Heart left ventricle (tissue), 16 donors: Measurements from ENCODE around the gene PARP4. TPM values are rescaled to one million over a fixed set of nuclear protein-coding genes. Genes with fewer than 3 reads are reported as not detected.
A peak's percentile ranks its signal among the peaks of the same experiment; 100 is the strongest.
"Not testable (repeated sequence)": the region's sequence is repeated elsewhere in the genome, so short reads cannot be mapped to it uniquely, and the experiment has no call there.

Experiments used
- ATAC-seq, 4 donors: fragments of 200-7000 bp; cut with Tn5 transposase; one replicate each; pipeline ENCODE4 v1.9.1; 2020 to 2022; ENCODE audit warnings: moderate library complexity in 4 of 4, mild to moderate bottlenecking in 3 of 4, moderate number of reproducible peaks in 1 of 4
- DNase-seq, 5 donors: peaks; one replicate each; pipeline ENCODE4 v3.0.0-alpha.2; 2020
- H3K27ac ChIP-seq, 12 donors: fragments of 200-600 bp; sonication (generic) in 4 of 12; one replicate each; pipeline versions ENCODE4 v1.5.0 to v1.8.0; 2016 to 2022; ENCODE audit warnings: mild to moderate bottlenecking in 2 of 12
- H3K27me3 ChIP-seq, 9 donors: fragments of 200-600 bp; sonication (generic) in 2 of 9; one replicate each; pipeline versions ENCODE4 v1.5.1 to v1.8.0; 2016 to 2022; ENCODE audit warnings: mild to moderate bottlenecking in 3 of 9
- H3K36me3 ChIP-seq, 9 donors: fragments of 200-600 bp; sonication (generic) in 2 of 9; one replicate each; pipeline versions ENCODE4 v1.5.0 to v1.8.0; 2018 to 2022; ENCODE audit warnings: mild to moderate bottlenecking in 2 of 9
- H3K4me1 ChIP-seq, 12 donors: fragments of 200-600 bp; sonication (generic) in 4 of 12; one replicate each; pipeline versions ENCODE4 v1.5.0 to v1.8.0; 2016 to 2022; ENCODE audit warnings: mild to moderate bottlenecking in 3 of 12
- H3K4me3 ChIP-seq, 12 donors: fragments of 200-600 bp; sonication (generic) in 4 of 12; one replicate each; pipeline versions ENCODE4 v1.5.0 to v1.8.0; 2017 to 2022; ENCODE audit warnings: mild to moderate bottlenecking in 9 of 12, moderate library complexity in 4 of 12
- H3K9me3 ChIP-seq, 12 donors: fragments of 200-600 bp; sonication (generic) in 4 of 12; one replicate each; pipeline versions ENCODE4 v1.5.0 to v1.8.0; 2016 to 2022; ENCODE audit warnings: mild to moderate bottlenecking in 1 of 12
- CTCF ChIP-seq, 12 donors: fragments of 200-600 bp; sonication (generic) in 4 of 12; IDR thresholded peaks; one replicate each; pipeline versions ENCODE4 v1.5.0 to v1.8.0; 2018 to 2022; ENCODE audit warnings: antibody characterized with exemption in 12 of 12, mild to moderate bottlenecking in 5 of 12
- POLR2A ChIP-seq, 2 donors: fragments of 450-650 bp; IDR thresholded peaks; one replicate each; pipeline ENCODE4 v1.6.1; 2017; ENCODE audit warnings: antibody characterized with exemption in 2 of 2, mild to moderate bottlenecking in 2 of 2, moderate library complexity in 2 of 2
- WGBS, 4 donors: extraction: QIAGEN DNeasy Blood & Tissue Kit in 2 of 4; methylation state at CpG; one replicate each; pipeline versions ENCODE4 v1.1.5 to v1.1.7; 2013 to 2018; 5-methylcytosine and 5-hydroxymethylcytosine counted together
- intact Hi-C, 10 donors: fragments of 100-400 bp; cut with DNase I; formaldehyde crosslinking; loops; one replicate each; pipeline versions ENCODE4 v1.11.1 to v1.14.2; 2022
- polyA plus RNA-seq, 2 donors: library from polyadenylated mRNA; stranded (reverse); fragments of 200-250 nt; gene quantifications; one replicate each; pipeline ENCODE4 v1.2.3, GENCODE V29; 2013
- total RNA-seq, 9 donors: library from RNA; depleted of rRNA in 2 of 9; stranded (reverse); fragments of >200 nt in 2 of 9; fragmentation: NEBNext Ultra II Directional in 3 of 9; extraction: Animal tissue kit (Norgen Biotek cat#: 25700) in 3 of 9; gene quantifications; one replicate each; pipeline versions ENCODE4 v1.1.0 to v1.2.4, GENCODE V29; 2016 to 2023
- donor health status: ischemic (EF 13 %, LVEDD 7.1; RV severe dilation, severe dysfunction).
- donor health status: healthy with polysubstance abuse.
- donor health status: DM: no; HTN: yes; CAD: no.
- donor health status: DM: no; HTN: no; CAD: no.
- donor health status: ischemic (EF 25% LVEDD 6.9; RV normal size, moderate dysfunction).
- donor health status: ischemic (EF 25% LVEDD 5.7; RV mildly dilated, moderate dysfunction).
- donor health status: healthy.
- donor health status: DM: yes; HTN: yes; CAD: no.
- donor health status: ischemic (EF 35%, LVEDD 5.7; RV mildly dilated, moderate dysfunction).
- donor health status: nonischemic (EF 11% LVEDD 7.7; RV severe dilation, severe dysfunction).
- donor health status: DM: yes; HTN: yes; CAD: no.
- donor health status: PGD.
- donor health status: ischemic (EF 29% LVEDD 5.4; RV normal size, mild dysfunction).
- donor health status: nonischemic (EF 23%, LVEDD 6.1; RV moderate dilation, normal function).

The PARP4 gene
- total and polyA plus RNA-seq, 11 donors: 6.9 to 41.6 (median 20.7) TPM

- ATAC-seq: no peak
- H3K9me3 ChIP-seq: no peaks in the 10 kb centered on the region
- intact Hi-C loops: no loop called here
- no peak for DNase-seq
- H3K36me3 ChIP-seq: peaks cover 0 to 3% (median 0%) of the 10 kb centered on the region in 9 donors
- 1% methylated on average over 9 to 10 of the region's 10 CpGs for WGBS, 4 donors
- no peak for TF ChIP-seq CTCF (IDR thresholded peaks at IDR 0.05)
- H3K4me3 ChIP-seq: peak overlapping the region; percentile 62 to 95 (median 76)
- peak overlapping the region; percentile 60 to 98 (median 88) for H3K27ac ChIP-seq
- peaks cover 0 to 28% (median 11%) of the 10 kb centered on the region in 12 donors for H3K4me1 ChIP-seq
- no peaks in the 10 kb centered on the region for H3K27me3 ChIP-seq
Observed at GRCh38 chr13:24512908-24513213, 283 bp upstream of the PARP4 start.

GRCh38 chr13:24511816-24512196 lies 772 bp downstream of the PARP4 start:
- peaks cover 0 to 28% (median 11%) of the 10 kb centered on the region in 12 donors for H3K4me1 ChIP-seq
- peak in 1 of 4 donors; percentile 9 for ATAC-seq
- peak overlapping the region; percentile 62 to 95 (median 76) for H3K4me3 ChIP-seq
- no peak for DNase-seq
- WGBS, 4 donors: 5 to 10% (median 9%) methylated on average over 6 of the region's 6 CpGs
- peak overlapping the region; percentile 60 to 98 (median 88) for H3K27ac ChIP-seq
- peaks cover 0 to 3% (median 0%) of the 10 kb centered on the region in 9 donors for H3K36me3 ChIP-seq
- no peaks in the 10 kb centered on the region for H3K27me3 ChIP-seq
- no peak for TF ChIP-seq CTCF (IDR thresholded peaks at IDR 0.05)
- TF ChIP-seq POLR2A (IDR thresholded peaks at IDR 0.05): no peak
- no peaks in the 10 kb centered on the region for H3K9me3 ChIP-seq
- intact Hi-C loops: no loop called here

GRCh38 chr13:24511019-24511815 lies 1.4 kb downstream of the PARP4 start:
- Histone ChIP-seq H3K9me3 (no peaks in the 10 kb centered on the region), H3K36me3 (peaks cover 0 to 3% (median 0%) of the 10 kb centered on the region in 9 donors), H3K4me1 (peaks cover 0 to 29% (median 11%) of the 10 kb centered on the region in 12 donors), H3K27ac (peak overlapping the region in 9 of 12 donors; percentile 60 to 98 (median 88)), H3K4me3 (peak overlapping the region in 11 of 12 donors; percentile 62 to 95 (median 77)), H3K27me3 (no peaks in the 10 kb centered on the region)
- intact Hi-C loops: no loop called here
- DNase-seq: no peak
- ATAC-seq: peak in 3 of 4 donors; percentile 16 to 30 (median 24)
- 72 to 75% (median 74%) methylated on average over 22 of the region's 22 CpGs for WGBS, 4 donors
- TF ChIP-seq CTCF (IDR thresholded peaks at IDR 0.05) (no peak), POLR2A (IDR thresholded peaks at IDR 0.05) (no peak)

- WGBS, 4 donors: 97 to 98% (median 97%) methylated on average over 21 to 50 of the region's 50 CpGs
- no peak overlapping the region for H3K27ac ChIP-seq
- no peaks in the 10 kb centered on the region for H3K9me3 ChIP-seq
- no peak overlapping the region for H3K4me3 ChIP-seq
- H3K36me3 ChIP-seq: peaks cover 0 to 24% (median 0%) of the 10 kb centered on the region in 9 donors
- no peak for DNase-seq
- peak in 1 of 4 donors; percentile 5 for ATAC-seq
- intact Hi-C loops: no loop called here
- no peaks in the 10 kb centered on the region for H3K27me3 ChIP-seq
- peaks cover 0 to 38% (median 13%) of the 10 kb centered on the region in 12 donors for H3K4me1 ChIP-seq
- TF ChIP-seq CTCF (IDR thresholded peaks at IDR 0.05): no peak
- TF ChIP-seq POLR2A (IDR thresholded peaks at IDR 0.05): no peak
Observed at GRCh38 chr13:24506698-24507335, 5.8 kb downstream of the PARP4 start.

GRCh38 chr13:24506283-24506682 lies 6.3 kb downstream of the PARP4 start:
- H3K27me3 ChIP-seq, intact Hi-C loops, H3K4me3 ChIP-seq, ATAC-seq, H3K9me3 ChIP-seq, DNase-seq, H3K27ac ChIP-seq: not testable (repeated sequence)
- WGBS, 4 donors: 98 to 100% (median 98%) methylated on average over 6 of the region's 6 CpGs
- Histone ChIP-seq H3K4me1 (peaks cover 0 to 34% (median 9%) of the 10 kb centered on the region in 12 donors), H3K36me3 (peaks cover 0 to 29% (median 0%) of the 10 kb centered on the region in 9 donors)
